Cerebellar cortex (tissue), 1 donor: Measurements from ENCODE around the gene LPIN1.
"Not testable (repeated sequence)": the region's sequence is repeated elsewhere in the genome, so short reads cannot be mapped to it uniquely, and the experiment has no call there.

ENCODE experiments used
- DNase-seq: peaks from one replicate; pipeline ENCODE4 v3.0.0-alpha.2; 2015; ENCODE audit warnings: low spot score

The LPIN1 gene

GRCh38 chr2:11832531-11832930, 86.1 kb downstream of the LPIN1 start:
- no peak for DNase-seq

- no peak for DNase-seq
These were observed 87.2 kb downstream of the LPIN1 start for GRCh38 chr2:11833601-11834000.

DNA sequence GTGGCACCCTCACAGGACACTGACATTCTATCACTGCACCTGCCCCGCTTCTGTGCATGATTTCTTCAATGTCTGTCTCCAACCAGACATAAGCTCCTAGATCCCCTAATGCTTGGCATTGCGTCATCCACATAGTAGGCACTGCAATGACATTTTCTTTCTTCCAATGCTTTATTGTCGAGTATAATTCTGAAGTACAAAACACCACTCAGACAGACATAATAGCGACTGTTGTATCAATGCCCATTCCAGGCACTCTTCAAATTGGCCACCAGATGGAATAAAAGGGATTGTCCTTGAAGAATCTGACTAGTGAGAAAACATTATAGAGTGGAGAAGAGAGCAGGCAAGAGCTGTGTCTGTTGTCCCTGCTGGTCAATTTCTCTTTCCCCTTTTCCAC, 89.0 kb downstream of the LPIN1 start:
- no peak for DNase-seq

- DNase-seq, result no peak
These were observed 90.3 kb downstream of the LPIN1 start for GRCh38 chr2:11836647-11837219.

- no peak for DNase-seq
These were observed 91.7 kb downstream of the LPIN1 start for GRCh38 chr2:11837875-11838734.

DNA sequence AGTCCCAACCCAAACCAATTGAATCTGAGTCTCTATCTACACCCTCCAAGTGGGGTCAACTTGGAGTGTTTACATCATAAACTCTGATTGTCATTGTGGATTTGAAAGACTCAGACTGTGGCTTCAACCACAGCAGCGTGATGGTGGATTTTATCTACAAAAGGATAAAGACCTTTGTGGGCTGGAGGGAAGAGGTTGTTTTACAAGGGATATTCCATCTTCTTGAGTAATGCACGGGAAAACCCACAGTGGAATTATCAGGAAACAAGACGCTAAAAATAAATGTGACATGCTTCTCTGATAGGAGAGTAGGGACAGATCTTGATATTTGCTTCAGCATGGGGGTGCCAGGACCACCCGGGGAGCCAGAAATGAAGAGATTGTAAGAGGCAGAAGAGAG, 93.5 kb downstream of the LPIN1 start:
- no peak for DNase-seq

DNA sequence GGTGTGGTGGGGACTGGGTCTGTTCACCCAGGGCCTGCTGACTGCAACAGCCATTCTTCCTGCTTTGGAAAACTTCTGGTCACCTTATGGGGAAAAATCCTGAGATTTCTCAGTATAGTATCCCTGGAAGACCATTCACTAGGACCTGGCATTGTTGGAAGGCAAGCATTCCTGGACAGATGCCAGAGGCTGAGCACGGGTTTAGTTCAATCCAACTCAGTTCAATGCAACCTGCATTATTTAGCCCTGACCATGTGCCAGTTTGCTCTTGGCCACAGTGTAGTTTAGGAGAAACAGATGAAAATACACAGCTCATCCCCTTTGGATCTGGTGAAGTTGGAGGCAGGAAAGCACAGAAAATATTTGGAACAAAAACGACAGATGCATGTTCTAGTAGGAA, 95.9 kb downstream of the LPIN1 start:
- peak; percentile 26 for DNase-seq

DNA sequence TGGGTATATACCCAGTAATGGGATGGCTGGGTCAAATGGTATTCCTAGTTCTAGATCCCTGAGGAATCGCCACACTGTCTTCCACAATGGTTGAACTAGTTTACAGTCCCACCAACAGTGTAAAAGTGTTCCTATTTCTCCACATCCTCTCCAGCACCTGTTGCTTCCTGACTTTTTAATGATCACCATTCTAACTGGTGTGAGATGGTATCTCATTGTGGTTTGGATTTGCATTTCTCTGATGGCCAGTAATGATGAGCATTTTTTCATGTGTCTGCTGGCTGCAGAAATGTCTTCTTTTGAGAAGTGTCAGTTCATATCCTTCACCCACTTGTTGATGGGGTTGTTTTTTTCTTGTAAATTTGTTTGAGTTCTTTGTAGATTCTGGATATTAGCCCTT, 98.4 kb downstream of the LPIN1 start:
- not testable (repeated sequence) for DNase-seq

- DNase-seq, result not testable (repeated sequence)
These were observed 101.5 kb downstream of the LPIN1 start for GRCh38 chr2:11847935-11848334.

GRCh38 chr2:11850082-11850481, 103.7 kb downstream of the LPIN1 start:
- DNase-seq, result peak; percentile 9

DNA sequence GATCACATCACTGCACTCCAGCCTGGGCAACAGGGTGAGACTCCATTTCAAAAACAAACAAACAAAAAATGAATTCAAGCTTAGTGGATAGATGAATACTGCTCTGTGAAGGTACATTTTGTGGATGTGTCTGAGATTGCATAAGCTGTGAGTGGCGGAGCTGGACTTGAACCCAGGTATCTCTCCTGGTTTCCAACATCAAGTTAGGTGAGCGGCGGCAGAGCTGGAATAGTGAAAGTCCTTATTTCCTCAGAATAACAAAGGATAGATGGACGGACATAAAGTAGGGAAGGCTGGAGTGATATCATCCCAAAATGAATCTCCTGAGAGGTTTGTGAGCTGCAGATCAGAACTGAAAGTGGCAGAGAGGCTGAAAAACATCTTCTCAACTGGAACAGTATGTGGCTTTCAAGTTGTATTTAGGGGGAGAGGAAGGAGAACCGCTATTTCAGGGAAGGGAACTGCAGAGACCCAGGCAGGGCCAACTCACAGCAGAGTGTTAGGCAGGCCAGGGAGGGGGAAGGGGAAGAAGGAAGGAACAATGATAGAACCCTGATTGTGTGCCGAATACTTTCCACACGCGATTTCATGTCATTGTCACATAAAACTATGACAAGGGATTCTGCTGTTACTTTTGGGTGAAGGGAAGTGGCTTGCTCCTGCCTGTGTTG, 106.2 kb downstream of the LPIN1 start:
- DNase-seq, result no peak

DNA sequence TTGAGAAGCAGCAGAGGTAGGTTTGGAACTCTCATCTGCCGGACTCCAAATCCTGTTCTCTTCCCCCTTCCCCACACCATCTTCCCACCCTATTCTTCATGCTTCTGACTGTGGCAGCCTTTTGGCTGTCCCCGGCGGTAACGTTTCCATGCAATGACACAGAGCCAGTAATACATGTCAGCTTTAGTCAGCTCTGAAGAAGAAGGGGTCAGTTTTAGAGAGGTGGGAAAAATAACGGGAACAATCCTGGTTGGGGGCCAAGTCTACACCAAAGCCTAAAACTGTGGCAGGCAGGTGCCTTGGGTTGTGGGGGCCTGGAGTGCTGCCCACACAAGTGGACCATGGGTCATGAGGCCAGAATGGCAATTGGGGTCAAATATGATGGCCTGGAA, 106.8 kb downstream of the LPIN1 start:
- DNase-seq, result no peak

DNA sequence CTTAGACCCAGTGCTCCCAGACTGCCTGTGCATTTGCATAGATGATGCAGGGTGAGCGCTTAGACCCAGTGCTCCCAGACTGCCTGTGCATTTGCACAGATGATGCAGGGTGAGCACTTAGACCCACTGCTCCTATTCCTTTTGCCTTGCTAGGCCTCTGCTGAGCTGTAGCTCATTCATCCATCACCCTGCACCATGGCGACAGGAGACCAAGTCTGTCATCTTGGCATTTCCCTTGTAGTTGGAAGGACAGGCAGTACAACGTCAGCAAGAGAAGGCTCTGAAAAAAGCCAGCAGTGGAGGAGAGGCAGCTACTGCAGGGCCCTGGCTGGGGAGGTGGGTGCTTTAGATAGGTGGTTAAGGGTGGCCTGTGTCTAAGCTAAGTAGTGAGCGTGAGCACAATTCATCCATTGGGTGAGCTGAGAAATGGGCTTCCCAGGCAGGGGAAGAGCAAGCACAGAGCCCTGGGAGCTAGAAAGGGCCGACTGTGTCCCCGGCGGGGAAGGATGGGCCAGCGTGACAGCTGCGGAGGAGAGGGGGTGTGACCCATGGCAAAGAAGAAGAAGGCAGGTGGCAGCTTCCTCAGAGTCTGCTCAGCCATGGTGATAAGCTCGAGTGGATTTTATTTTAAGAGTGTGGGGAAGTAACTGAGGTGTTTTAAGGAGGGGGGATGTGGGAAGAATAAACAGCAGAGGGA, 108.8 kb downstream of the LPIN1 start:
- DNase-seq, result no peak

DNA sequence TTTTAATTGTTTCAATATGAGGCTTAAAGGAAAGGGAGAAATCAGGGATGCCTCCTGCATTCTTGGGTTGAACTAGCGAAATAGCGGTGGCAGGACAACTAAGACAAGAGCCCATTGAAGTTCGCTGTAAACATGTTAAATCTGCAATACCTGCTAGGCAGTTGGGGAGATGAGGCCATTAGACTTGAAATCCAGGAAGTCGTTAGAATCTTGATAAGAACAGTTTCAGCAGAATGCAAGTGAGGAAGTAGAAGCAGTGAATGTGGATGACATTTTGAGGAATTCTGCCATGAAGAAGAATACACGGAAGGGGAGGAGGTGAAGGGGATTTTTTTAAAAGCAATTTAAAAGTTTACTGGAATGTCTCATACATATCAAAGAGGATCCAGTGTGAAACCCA, 109.7 kb downstream of the LPIN1 start:
- no peak for DNase-seq

GRCh38 chr2:11858883-11859282, 112.5 kb downstream of the LPIN1 start:
- no peak for DNase-seq

- not testable (repeated sequence) for DNase-seq
These were observed 113.5 kb downstream of the LPIN1 start for GRCh38 chr2:11859975-11860374.

DNA sequence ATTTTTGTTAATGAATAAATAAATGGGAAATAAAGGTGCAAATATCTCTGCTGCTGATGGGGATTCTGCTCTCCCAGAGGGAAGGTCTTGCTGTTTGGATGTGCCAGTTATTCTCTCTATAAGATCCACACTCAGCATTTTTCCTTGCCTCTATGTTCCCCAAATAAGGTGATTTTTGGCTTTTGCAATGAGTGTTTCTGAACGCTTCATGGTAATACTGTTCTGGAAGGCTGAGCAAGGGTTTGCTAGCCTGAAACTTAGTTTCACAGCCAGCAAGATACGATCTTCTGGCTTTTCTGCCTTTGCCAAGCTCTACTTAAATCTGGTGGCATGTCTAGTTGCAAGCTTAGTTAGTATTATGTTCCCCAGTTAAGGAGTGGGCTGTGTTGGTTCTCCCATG, 114.6 kb downstream of the LPIN1 start:
- no peak for DNase-seq

GRCh38 chr2:11862049-11862448, 115.6 kb downstream of the LPIN1 start:
- DNase-seq, result no peak

DNA sequence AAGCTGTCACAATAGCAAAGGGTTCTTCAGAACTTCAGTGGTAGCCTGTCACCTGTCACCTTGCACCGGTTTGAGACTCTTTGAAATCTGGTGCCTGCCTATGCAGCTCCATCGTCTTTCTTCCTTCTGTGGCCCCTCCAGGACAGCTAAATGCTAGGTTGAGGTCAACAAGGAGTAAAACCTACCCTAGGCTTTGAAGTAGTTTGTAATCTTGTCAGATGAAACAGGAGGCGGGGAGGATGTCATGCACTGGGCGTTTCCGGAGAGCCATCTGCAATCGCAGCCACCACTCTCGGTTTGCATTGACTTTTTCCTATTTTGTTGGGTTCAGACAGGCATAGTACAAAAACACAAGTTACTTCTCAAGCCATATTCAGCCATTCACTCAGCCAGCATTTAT, 116.7 kb downstream of the LPIN1 start:
- DNase-seq, result no peak

GRCh38 chr2:11863513-11864328, 117.3 kb downstream of the LPIN1 start:
- DNase-seq, result peak; percentile 56

DNA sequence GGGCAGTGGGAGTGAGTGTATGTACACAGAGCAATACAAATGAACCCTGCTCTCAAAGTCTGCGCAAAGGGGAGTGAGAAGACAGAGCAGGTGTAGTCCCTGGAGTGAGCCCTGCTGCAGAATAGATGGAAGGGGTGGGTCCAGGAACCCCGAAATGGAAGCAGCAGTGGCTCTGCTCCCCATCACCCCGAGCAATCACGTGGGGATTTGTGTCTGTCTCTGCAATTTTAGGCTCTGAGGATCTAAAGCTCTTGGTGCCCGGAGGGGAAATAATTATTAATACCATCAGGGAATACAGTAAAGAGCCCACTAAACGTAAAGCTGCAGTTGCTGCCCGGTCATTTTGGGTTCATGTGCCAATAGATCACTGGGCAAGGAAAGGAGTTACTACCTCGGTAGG, 118.3 kb downstream of the LPIN1 start:
- no peak for DNase-seq

DNA sequence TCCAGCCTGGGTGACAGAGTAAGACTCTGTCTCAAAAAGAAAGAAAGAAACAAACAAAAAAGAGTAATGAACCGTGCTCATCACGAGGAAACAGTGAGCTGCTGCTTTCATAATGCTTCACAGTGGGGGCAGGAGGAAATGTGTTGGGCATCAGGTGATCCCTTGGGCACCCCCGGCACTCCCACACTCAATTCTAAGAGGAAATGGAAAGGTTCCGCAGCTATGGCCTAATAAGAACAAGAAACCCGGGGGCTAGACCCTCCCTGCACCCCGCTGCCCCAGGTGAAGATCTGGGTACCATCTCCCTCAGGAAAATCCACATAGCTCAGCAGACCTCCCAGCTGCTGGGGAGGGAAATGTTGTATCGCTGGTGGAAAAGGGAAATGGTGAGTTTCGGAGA, 118.9 kb downstream of the LPIN1 start:
- DNase-seq, result no peak
